Activated T-cell treated with anti-CD3 and anti-CD28 coated beads, Interleukin-2, amount 50 U/mL, for 24 hours (primary cell): ENCODE results near the gene DCAF10.

Experiments
- DNase-seq: peaks from one replicate; pipeline ENCODE4 v3.0.0-alpha.2; 2020
- H3K27ac Mint-ChIP-seq: 2 replicates; pipeline ENCODE4 v1.8.0; 2020; ENCODE audit warnings: mild to moderate bottlenecking, mixed read lengths
- H3K27me3 Mint-ChIP-seq: 2 replicates; pipeline ENCODE4 v1.8.0; 2020; ENCODE audit warnings: mixed read lengths
- H3K36me3 Mint-ChIP-seq: 2 replicates; pipeline ENCODE4 v1.8.0; 2020; ENCODE audit warnings: low read depth, mixed read lengths
- H3K4me1 Mint-ChIP-seq: 2 replicates; pipeline ENCODE4 v1.8.0; 2020; ENCODE audit warnings: low read depth, mixed read lengths
- H3K4me3 Mint-ChIP-seq: 2 replicates; pipeline ENCODE4 v1.8.0; 2020; ENCODE audit warnings: mild to moderate bottlenecking, moderate library complexity, mixed read lengths
- H3K9me3 Mint-ChIP-seq: 2 replicates; pipeline ENCODE4 v1.8.0; 2020; ENCODE audit warnings: mixed read lengths

DCAF10 gene

DNA sequence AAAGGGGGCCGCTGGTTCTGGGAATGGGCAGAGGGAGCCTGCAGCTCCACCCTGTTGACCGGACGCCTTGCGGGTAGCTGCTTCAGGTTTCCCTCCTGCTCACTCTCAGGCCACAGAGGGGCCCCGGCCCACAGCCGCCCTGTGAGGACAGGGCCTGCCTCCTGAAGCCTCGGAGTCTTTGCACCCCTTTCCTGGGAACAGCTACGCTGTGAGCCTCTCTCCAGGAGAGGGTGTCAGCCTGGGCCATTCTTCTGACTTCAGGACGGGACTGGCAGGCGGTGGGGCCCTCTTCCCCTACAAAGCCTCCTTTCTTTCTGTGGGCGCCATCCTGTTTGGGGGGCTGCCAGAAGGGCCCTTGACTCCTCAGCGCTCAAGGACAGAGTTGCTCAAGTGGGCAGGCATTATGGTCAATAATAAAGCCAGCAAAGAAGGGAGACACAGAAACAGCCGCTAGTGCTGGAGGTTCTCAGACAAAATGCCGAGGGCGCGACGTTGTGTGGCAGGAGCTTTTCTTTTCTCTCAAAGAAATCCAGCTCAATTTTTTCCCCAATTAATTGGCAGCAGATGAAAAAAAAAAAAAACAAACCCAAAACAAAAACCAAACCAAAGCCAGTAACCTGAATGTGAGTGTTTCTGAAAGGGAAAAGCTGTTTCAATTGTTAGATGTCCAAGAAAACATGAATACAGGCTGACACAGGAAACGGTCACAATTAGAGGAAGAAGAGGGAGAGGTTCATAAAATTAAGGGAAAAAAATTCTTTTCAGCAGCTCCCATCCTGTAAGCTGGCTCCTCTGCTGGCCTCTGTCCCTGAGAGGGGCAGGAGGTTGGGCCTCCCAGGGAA is 116.1 kb downstream of the DCAF10 start:
- H3K4me1 Mint-ChIP-seq: no peaks in the 10 kb centered on the region
- no peaks in the 10 kb centered on the region for H3K9me3 Mint-ChIP-seq
- H3K36me3 Mint-ChIP-seq: no peaks in the 10 kb centered on the region
- no peak for DNase-seq
- no peaks in the 10 kb centered on the region for H3K27me3 Mint-ChIP-seq
- no peak overlapping the region for H3K4me3 Mint-ChIP-seq
- no peak overlapping the region for H3K27ac Mint-ChIP-seq
